Ishikawa (cell line): Measurements from ENCODE around the gene ABCB4.

ENCODE experiments used
- CREB1 ChIP-seq: IDR thresholded peaks from 2 replicates; pipeline ENCODE4 v1.6.1; 2012; ENCODE audit warnings: low read depth
- EGR1 ChIP-seq: IDR thresholded peaks from 2 replicates; pipeline ENCODE4 v1.6.1; 2012
- EP300 ChIP-seq: IDR thresholded peaks from 2 replicates; pipeline ENCODE4 v1.6.1; 2012; ENCODE audit warnings: borderline replicate concordance
- NFIC ChIP-seq: IDR thresholded peaks from 2 replicates; pipeline ENCODE4 v1.6.1; 2012
- RAD21 ChIP-seq: IDR thresholded peaks from 2 replicates; pipeline ENCODE4 v1.6.1; 2012; ENCODE audit warnings: low read depth
- TAF1 ChIP-seq: IDR thresholded peaks from 2 replicates; pipeline ENCODE4 v1.6.1; 2012; ENCODE audit warnings: low read depth, mild to moderate bottlenecking
- TCF12 ChIP-seq: IDR thresholded peaks from 2 replicates; pipeline ENCODE4 v1.6.1; 2012; ENCODE audit warnings: low read depth
- TEAD4 ChIP-seq: IDR thresholded peaks from 2 replicates; pipeline ENCODE4 v1.6.1; 2012
- YY1 ChIP-seq: IDR thresholded peaks from 2 replicates; pipeline ENCODE4 v1.6.1; 2012; ENCODE audit warnings: low read depth
- ZBTB7A ChIP-seq: IDR thresholded peaks from 2 replicates; pipeline ENCODE4 v1.6.1; 2012; ENCODE audit warnings: low read depth
- TF ChIP-seq, protein P1 (sequence below): IDR thresholded peaks from 2 replicates; pipeline ENCODE4 v1.6.1; 2012; ENCODE audit warnings: low read depth, mild to moderate bottlenecking
- TF ChIP-seq, protein P2 (sequence below): IDR thresholded peaks from 2 replicates; pipeline ENCODE4 v1.6.1; 2012
- TF ChIP-seq, protein P3 (sequence below): IDR thresholded peaks from 2 replicates; pipeline ENCODE4 v1.6.1; 2012

DNA sequence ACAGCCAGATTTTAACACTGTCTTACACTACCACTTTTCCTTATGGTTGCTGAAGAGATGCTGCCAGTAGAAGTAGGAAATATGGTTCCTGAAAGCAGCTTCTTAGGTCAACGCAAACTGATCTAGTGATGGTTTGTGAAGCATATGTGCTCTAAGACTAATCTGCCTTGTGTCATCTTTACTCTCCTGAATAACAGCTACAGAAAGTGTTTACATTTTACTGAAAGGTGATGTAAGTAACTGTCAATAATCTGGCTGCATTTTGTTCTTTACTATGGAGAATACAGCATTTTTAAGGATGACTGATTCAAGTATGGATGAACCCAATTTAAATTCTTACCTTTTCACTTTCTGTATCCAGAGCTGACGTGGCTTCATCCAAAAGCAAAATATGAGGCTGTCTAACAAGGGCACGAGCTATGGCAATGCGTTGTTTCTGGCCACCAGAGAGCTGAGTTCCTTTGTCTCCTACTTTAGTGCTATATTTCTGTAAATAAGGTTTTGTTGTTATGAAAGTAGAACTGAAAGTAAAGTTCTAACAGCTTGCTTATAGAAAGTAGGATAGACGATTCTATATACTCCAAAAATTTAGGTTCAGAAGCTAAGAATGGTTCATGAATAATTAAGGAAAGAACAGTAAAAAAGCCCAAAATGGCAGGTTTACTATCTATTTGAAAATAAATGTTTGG lies 30.2 kb upstream of the ABCB4 start:
- TF ChIP-seq, protein P1, sequence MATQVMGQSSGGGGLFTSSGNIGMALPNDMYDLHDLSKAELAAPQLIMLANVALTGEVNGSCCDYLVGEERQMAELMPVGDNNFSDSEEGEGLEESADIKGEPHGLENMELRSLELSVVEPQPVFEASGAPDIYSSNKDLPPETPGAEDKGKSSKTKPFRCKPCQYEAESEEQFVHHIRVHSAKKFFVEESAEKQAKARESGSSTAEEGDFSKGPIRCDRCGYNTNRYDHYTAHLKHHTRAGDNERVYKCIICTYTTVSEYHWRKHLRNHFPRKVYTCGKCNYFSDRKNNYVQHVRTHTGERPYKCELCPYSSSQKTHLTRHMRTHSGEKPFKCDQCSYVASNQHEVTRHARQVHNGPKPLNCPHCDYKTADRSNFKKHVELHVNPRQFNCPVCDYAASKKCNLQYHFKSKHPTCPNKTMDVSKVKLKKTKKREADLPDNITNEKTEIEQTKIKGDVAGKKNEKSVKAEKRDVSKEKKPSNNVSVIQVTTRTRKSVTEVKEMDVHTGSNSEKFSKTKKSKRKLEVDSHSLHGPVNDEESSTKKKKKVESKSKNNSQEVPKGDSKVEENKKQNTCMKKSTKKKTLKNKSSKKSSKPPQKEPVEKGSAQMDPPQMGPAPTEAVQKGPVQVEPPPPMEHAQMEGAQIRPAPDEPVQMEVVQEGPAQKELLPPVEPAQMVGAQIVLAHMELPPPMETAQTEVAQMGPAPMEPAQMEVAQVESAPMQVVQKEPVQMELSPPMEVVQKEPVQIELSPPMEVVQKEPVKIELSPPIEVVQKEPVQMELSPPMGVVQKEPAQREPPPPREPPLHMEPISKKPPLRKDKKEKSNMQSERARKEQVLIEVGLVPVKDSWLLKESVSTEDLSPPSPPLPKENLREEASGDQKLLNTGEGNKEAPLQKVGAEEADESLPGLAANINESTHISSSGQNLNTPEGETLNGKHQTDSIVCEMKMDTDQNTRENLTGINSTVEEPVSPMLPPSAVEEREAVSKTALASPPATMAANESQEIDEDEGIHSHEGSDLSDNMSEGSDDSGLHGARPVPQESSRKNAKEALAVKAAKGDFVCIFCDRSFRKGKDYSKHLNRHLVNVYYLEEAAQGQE, result no peak
- TF ChIP-seq NFIC (no peak), RAD21 (no peak), TCF12 (no peak), EP300 (no peak), YY1 (no peak), TEAD4 (no peak), CREB1 (no peak), EGR1 (no peak), TAF1 (no peak), ZBTB7A (no peak)
- TF ChIP-seq, protein P2, sequence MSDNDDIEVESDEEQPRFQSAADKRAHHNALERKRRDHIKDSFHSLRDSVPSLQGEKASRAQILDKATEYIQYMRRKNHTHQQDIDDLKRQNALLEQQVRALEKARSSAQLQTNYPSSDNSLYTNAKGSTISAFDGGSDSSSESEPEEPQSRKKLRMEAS, result no peak
- TF ChIP-seq, protein P3, sequence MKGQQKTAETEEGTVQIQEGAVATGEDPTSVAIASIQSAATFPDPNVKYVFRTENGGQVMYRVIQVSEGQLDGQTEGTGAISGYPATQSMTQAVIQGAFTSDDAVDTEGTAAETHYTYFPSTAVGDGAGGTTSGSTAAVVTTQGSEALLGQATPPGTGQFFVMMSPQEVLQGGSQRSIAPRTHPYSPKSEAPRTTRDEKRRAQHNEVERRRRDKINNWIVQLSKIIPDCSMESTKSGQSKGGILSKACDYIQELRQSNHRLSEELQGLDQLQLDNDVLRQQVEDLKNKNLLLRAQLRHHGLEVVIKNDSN, result no peak
